Activated T-cell treated with anti-CD3 and anti-CD28 coated beads, Interleukin-2, amount 50 U/mL, for 72 hours (primary cell): ENCODE data around the gene KPNA3. TPM values are rescaled to one million over a fixed set of nuclear protein-coding genes. Genes with fewer than 3 reads are reported as not detected.
"Not testable (repeated sequence)": the region's sequence is repeated elsewhere in the genome, so short reads cannot be mapped to it uniquely, and the experiment has no call there.

ENCODE experiments used
- ATAC-seq, 2 donors: fragments of 150-1000 bp; cut with Tn5 transposase; replicated peaks in 1 of 2; 2 replicates each; pipeline ENCODE4 v1.10.0; 2021; ENCODE audit warnings: moderate library complexity in 2 of 2, mild to moderate bottlenecking in 1 of 2
- DNase-seq, 2 donors: peaks; one replicate each; pipeline ENCODE4 v3.0.0; 2021 to 2022; ENCODE audit warnings: mixed read lengths in 1 of 2
- H3K27ac Mint-ChIP-seq: one replicate; pipeline ENCODE4 v1.8.0; 2022; ENCODE audit warnings: mild to moderate bottlenecking, moderate library complexity, mixed read lengths
- H3K27me3 Mint-ChIP-seq: one replicate; pipeline ENCODE4 v1.8.0; 2022; ENCODE audit warnings: low read depth, mixed read lengths
- H3K36me3 Mint-ChIP-seq, 2 donors: one replicate each; pipeline ENCODE4 v1.8.0; 2022; ENCODE audit warnings: mixed read lengths in 2 of 2, mild to moderate bottlenecking in 1 of 2; ENCODE audit not compliant: insufficient read depth in 2 of 2
- H3K4me1 Mint-ChIP-seq: one replicate; pipeline ENCODE4 v1.8.0; 2022; ENCODE audit warnings: low read depth, mixed read lengths
- H3K4me3 Mint-ChIP-seq, 2 donors: one replicate each; pipeline ENCODE4 v1.8.0; 2022; ENCODE audit warnings: mild to moderate bottlenecking in 2 of 2, mixed read lengths in 2 of 2, moderate library complexity in 2 of 2
- H3K9me3 Mint-ChIP-seq, 2 donors: one replicate each; pipeline ENCODE4 v1.8.0; 2022; ENCODE audit warnings: mixed read lengths in 2 of 2
- total RNA-seq, 2 donors: library from RNA; stranded (reverse); gene quantifications; one replicate each; pipeline ENCODE4 v1.2.3, GENCODE V29; 2022

The KPNA3 gene
- total RNA-seq, 2 donors from 2014 or later = 23.5 to 27.0 TPM

GRCh38 chr13:49791315-49791710, 1.2 kb downstream of the KPNA3 start:
- peak; percentile 2 to 3 for DNase-seq
- Mint-ChIP-seq H3K9me3 (no peaks in the 10 kb centered on the region), H3K4me1 (peaks cover 39% of the 10 kb centered on the region), H3K27me3 (no peaks in the 10 kb centered on the region), H3K4me3 (peak overlapping the region; percentile 86 to 92), H3K27ac (peak overlapping the region; percentile 91), H3K36me3 (no peaks in the 10 kb centered on the region)
- ATAC-seq = no peak

GRCh38 chr13:49789968-49790367, 2.5 kb downstream of the KPNA3 start:
- Mint-ChIP-seq H3K4me3 (no peak overlapping the region), H3K9me3 (no peaks in the 10 kb centered on the region), H3K27ac (peak overlapping the region; percentile 3), H3K4me1 (peaks cover 39% of the 10 kb centered on the region), H3K36me3 (no peaks in the 10 kb centered on the region), H3K27me3 (no peaks in the 10 kb centered on the region)
- DNase-seq (no peak), ATAC-seq (no peak)

- H3K27ac Mint-ChIP-seq = no peak overlapping the region
- H3K27me3 Mint-ChIP-seq = no peaks in the 10 kb centered on the region
- H3K4me3 Mint-ChIP-seq = no peak overlapping the region
- no peaks in the 10 kb centered on the region for H3K36me3 Mint-ChIP-seq
- H3K4me1 Mint-ChIP-seq = peaks cover 42% of the 10 kb centered on the region
- ATAC-seq (no peak), DNase-seq (no peak)
- no peaks in the 10 kb centered on the region for H3K9me3 Mint-ChIP-seq
These were observed 6.0 kb downstream of the KPNA3 start for GRCh38 chr13:49786401-49787008.

- Mint-ChIP-seq H3K27me3 (no peaks in the 10 kb centered on the region), H3K9me3 (no peaks in the 10 kb centered on the region), H3K27ac (no peak overlapping the region), H3K4me3 (no peak overlapping the region), H3K36me3 (no peaks in the 10 kb centered on the region), H3K4me1 (peaks cover 45% of the 10 kb centered on the region)
- ATAC-seq (no peak), DNase-seq (no peak)
These were observed 7.5 kb downstream of the KPNA3 start for GRCh38 chr13:49784886-49785570.

GRCh38 chr13:49783865-49784264, 8.6 kb downstream of the KPNA3 start:
- H3K27ac Mint-ChIP-seq = no peak overlapping the region
- H3K36me3 Mint-ChIP-seq = no peaks in the 10 kb centered on the region
- no peak for DNase-seq
- H3K27me3 Mint-ChIP-seq = no peaks in the 10 kb centered on the region
- no peak for ATAC-seq
- no peak overlapping the region for H3K4me3 Mint-ChIP-seq
- peaks cover 47% of the 10 kb centered on the region for H3K4me1 Mint-ChIP-seq
- H3K9me3 Mint-ChIP-seq = no peaks in the 10 kb centered on the region

- Mint-ChIP-seq H3K27ac (no peak overlapping the region), H3K27me3 (no peaks in the 10 kb centered on the region), H3K4me1 (peaks cover 54% of the 10 kb centered on the region), H3K9me3 (no peaks in the 10 kb centered on the region), H3K4me3 (no peak overlapping the region), H3K36me3 (no peaks in the 10 kb centered on the region)
- DNase-seq = no peak
- no peak for ATAC-seq
These were observed 9.7 kb downstream of the KPNA3 start for GRCh38 chr13:49782784-49783183.

- ATAC-seq (no peak), DNase-seq (no peak)
- H3K36me3 Mint-ChIP-seq = no peaks in the 10 kb centered on the region
- no peaks in the 10 kb centered on the region for H3K27me3 Mint-ChIP-seq
- H3K4me1 Mint-ChIP-seq = peaks cover 58% of the 10 kb centered on the region
- no peaks in the 10 kb centered on the region for H3K9me3 Mint-ChIP-seq
- no peak overlapping the region for H3K27ac Mint-ChIP-seq
- no peak overlapping the region for H3K4me3 Mint-ChIP-seq
These were observed 10.7 kb downstream of the KPNA3 start for GRCh38 chr13:49781806-49782205.

GRCh38 chr13:49779721-49780120, 12.8 kb downstream of the KPNA3 start:
- H3K27ac Mint-ChIP-seq = peak overlapping the region; percentile 5
- no peak for DNase-seq
- no peak overlapping the region for H3K4me3 Mint-ChIP-seq
- no peaks in the 10 kb centered on the region for H3K27me3 Mint-ChIP-seq
- H3K4me1 Mint-ChIP-seq = peaks cover 53% of the 10 kb centered on the region
- no peaks in the 10 kb centered on the region for H3K36me3 Mint-ChIP-seq
- H3K9me3 Mint-ChIP-seq = no peaks in the 10 kb centered on the region
- ATAC-seq = no peak

- H3K4me3 Mint-ChIP-seq = no peak overlapping the region
These were observed 14.5 kb downstream of the KPNA3 start for GRCh38 chr13:49777746-49778614.

GRCh38 chr13:49776871-49777270, 15.6 kb downstream of the KPNA3 start:
- H3K4me3 Mint-ChIP-seq = no peak overlapping the region
- H3K27ac Mint-ChIP-seq = no peak overlapping the region
- H3K9me3 Mint-ChIP-seq = no peaks in the 10 kb centered on the region
- ATAC-seq (no peak), DNase-seq (no peak)
- peaks cover 43% of the 10 kb centered on the region for H3K4me1 Mint-ChIP-seq
- no peaks in the 10 kb centered on the region for H3K36me3 Mint-ChIP-seq
- no peaks in the 10 kb centered on the region for H3K27me3 Mint-ChIP-seq

More at GRCh38 chr13:49777746-49778614, 14.5 kb downstream of the KPNA3 start:
- ATAC-seq = no peak
- Mint-ChIP-seq H3K9me3 (no peaks in the 10 kb centered on the region), H3K27ac (no peak overlapping the region), H3K27me3 (no peaks in the 10 kb centered on the region), H3K4me1 (peaks cover 47% of the 10 kb centered on the region), H3K36me3 (no peaks in the 10 kb centered on the region)
- no peak for DNase-seq

- no peak for ATAC-seq
- Mint-ChIP-seq H3K4me3 (no peak overlapping the region), H3K9me3 (no peaks in the 10 kb centered on the region), H3K27ac (no peak overlapping the region), H3K27me3 (no peaks in the 10 kb centered on the region), H3K36me3 (no peaks in the 10 kb centered on the region), H3K4me1 (peaks cover 24% of the 10 kb centered on the region)
- DNase-seq = no peak
These were observed 18.0 kb downstream of the KPNA3 start for GRCh38 chr13:49774376-49775005.

GRCh38 chr13:49772828-49773227, 19.7 kb downstream of the KPNA3 start:
- H3K27ac Mint-ChIP-seq = no peak overlapping the region
- H3K36me3 Mint-ChIP-seq = no peaks in the 10 kb centered on the region
- ATAC-seq (no peak), DNase-seq (no peak)
- no peaks in the 10 kb centered on the region for H3K27me3 Mint-ChIP-seq
- H3K4me1 Mint-ChIP-seq = peaks cover 16% of the 10 kb centered on the region
- H3K4me3 Mint-ChIP-seq = no peak overlapping the region
- no peaks in the 10 kb centered on the region for H3K9me3 Mint-ChIP-seq

- H3K9me3 Mint-ChIP-seq, H3K4me3 Mint-ChIP-seq, DNase-seq, H3K27ac Mint-ChIP-seq, ATAC-seq, H3K27me3 Mint-ChIP-seq: not testable (repeated sequence)
- H3K4me1 Mint-ChIP-seq = peaks cover 12% of the 10 kb centered on the region
- H3K36me3 Mint-ChIP-seq = peaks cover 5 to 21% of the 10 kb centered on the region in 2 donors
These were observed 30.7 kb downstream of the KPNA3 start for GRCh38 chr13:49761811-49762210.
